CD1c-positive myeloid dendritic cell (primary cell): Measurements from ENCODE around the gene DNAJB9.

Source experiments
- DNase-seq: peaks from one replicate; pipeline ENCODE4 v3.0.0-alpha.2; 2016; ENCODE audit errors: extremely low spot score

The DNAJB9 gene

DNA sequence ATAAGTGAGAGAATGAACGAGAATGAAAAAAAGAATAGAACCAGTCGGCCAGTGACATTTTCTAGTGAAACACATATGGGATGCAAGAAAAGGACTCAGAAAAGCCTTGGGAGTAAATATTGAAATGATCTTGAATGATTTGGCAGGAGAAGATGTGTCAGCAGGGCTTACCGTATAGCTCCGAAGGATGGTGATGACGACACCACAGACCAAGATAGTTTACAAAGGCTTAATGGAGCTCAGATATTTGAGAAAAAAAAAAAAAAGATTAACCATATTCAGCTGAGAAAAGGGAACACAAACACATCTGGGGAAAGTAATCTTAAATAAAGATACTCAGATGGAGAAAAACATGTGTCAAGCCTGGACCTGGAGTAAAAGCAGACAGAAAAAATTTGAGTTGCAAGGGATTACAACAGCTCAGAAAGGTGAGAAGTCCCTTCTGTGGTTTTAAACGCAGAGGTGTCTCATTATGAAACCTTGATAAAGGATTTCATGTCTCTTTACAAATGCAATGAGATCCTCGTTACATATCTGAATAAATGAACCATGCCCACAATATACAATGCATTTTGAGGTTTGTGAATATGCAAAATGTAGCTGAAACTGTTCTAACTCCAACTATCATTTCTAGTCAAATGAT lies 36.0 kb downstream of the DNAJB9 start:
- no peak for DNase-seq

DNA sequence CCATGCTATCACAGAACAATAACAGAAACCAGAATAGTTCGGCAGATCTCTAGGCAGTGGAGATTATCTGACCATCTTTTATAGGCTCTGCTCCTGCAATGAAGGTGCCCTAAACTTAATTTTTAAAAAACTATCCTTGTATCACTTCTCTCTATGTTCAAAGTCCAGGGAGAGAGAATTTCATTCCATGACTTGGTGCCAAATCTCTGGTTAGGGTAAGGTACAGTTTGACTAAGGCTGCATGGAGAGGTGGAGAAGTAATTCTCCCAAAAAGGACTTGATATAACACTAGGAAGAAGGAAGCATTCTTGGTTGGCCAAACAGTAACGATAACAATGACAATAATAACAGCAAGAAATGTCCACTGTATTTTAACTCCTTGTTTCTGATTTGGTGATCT lies 40.0 kb downstream of the DNAJB9 start:
- no peak for DNase-seq

- no peak for DNase-seq
These were observed 41.6 kb downstream of the DNAJB9 start for GRCh38 chr7:108611268-108611667.

- peak; percentile 63 for DNase-seq
These were observed 43.7 kb downstream of the DNAJB9 start for GRCh38 chr7:108613147-108613948.

DNA sequence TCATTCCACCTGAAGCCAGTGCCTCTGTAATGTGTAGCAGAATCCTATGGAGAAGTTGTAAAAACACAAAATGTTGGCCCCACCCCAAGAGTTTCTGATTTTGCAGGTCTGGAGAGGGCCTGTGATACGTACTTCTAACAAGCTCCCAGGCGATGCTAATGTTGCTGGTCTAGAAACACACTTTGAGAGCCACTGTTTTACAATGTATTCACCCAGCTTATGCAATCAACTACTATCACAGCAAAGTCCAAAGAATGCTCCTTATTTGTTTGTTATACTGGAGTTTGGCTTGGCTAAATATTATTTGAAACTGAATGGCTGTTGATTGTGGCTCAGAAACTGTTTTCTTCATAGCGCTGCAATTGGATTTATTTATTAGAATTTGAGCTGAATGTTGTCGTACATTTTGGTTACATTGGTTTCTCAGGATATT lies 44.3 kb downstream of the DNAJB9 start:
- DNase-seq: no peak

DNA sequence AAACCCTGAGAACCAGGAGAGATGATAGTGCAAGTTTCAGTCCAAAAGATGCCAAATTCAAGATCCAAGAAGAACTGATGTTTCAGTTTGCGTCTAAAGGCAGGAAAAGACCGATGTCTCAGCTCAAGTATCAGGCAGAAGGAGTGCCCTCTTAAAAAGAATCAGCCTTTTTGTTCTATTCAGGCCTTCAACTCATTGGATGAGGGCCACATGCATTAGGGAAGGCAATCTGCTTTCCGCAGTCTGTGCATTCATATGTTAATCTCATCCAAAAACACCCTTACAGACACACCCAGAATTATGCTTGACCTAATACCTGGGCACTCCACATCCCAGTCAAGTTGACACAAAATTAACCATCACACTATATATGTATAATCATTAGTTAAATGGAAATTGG lies 45.2 kb downstream of the DNAJB9 start:
- no peak for DNase-seq

GRCh38 chr7:108618056-108618455 lies 48.4 kb downstream of the DNAJB9 start:
- DNase-seq: no peak

DNA sequence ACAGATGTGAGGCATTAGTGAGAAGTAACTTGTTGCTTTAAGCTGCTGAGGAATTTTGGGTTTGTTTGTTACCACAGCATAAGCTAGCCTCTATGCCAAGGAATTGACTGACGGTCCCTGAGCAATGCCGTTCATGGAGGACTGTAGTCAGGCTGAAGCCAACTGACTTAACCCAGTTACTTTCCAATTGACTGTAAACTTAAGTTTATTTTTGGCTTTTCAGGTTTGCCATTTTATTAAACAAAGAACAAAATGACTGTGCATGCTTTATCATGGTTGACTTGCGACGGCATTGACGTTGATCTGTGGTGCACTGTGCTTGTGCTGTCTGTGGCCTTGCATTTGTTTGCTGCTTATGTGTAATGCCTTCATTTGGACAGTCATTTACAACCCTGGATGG lies 53.5 kb downstream of the DNAJB9 start:
- no peak for DNase-seq
